HG03135 (cell line): ENCODE results near the gene PRDM7.
"Not testable (repeated sequence)": the region's sequence is repeated elsewhere in the genome, so short reads cannot be mapped to it uniquely, and the experiment has no call there.

Source experiments
- ATAC-seq: cut with Tn5 transposase; IDR thresholded peaks from one replicate; pipeline ENCODE4 v1.9.1; 2021; ENCODE audit warnings: mild to moderate bottlenecking, moderate library complexity; ENCODE audit not compliant: unreplicated experiment

PRDM7 gene

DNA sequence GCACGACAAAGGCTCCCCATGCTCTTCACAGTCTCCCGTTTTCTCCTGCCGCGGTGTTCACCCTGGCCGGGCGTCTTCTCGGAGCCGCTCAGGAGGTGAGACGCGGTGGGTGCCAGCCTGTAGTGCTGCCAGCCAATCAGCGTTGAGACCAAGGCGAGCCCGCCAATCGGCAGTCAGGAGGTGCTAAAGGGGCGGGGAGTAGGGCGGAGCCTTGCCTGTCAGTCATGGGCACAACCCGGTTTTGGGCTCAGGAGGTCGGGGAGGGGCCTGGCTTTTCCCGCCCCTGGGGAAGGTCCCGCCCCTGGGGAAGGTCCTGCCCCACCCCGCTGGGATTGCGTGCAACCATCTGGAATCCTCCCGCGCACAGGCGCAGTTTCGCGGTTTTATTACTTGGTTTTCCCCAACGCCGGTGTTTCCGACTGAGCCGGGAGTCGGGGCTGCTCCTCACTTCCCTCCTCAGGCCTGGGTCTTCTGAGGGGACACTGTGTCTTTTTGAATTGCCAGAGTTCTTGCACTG is at the start of gene PRDM7:
Gene PRDM7 (minus strand): TSS at position 92 of the 517 bp plus-strand sequence. CDS start 1,421 bp downstream, outside the sequence.
- peak; percentile 96 for ATAC-seq

DNA sequence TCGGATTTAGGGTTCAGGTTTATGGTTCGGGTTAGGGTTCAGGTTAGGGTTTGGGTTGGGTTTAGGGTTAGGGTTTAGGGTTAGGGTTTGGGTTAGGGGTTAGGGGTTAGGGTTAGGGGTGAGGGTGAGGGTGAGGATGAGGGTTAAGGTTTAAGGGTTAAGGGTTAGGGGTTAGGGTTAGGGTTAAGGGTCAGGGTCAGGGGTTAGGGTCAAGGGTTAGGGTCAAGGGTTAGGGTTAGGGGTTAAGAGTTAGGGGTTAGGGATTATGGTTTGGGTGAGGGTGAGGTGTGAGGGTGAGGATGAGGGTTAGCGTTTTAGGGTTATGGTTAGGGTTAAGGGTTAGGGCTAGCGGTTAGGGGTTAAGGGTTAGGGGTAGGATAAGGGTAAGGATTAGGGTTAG is 44.7 kb upstream of the PRDM7 start:
- ATAC-seq: not testable (repeated sequence)

DNA sequence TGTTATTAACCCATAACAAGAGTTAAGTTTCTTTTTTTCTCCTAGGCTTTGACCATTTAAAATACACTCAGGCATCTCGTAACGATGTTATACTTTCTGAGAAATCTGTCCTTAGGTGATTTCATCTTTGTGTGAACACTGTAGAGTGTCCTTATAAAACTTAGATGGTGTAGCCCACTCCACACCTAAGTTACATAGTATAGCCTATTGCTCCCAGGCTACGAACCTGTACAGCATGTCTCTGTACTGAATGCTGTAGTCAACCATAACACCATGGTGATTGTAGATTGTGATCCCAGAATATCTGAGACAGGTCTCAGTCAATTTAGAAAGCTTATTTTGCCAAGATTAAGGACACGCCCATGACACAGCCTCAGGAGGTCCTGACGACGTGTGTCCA is 30.5 kb upstream of the PRDM7 start:
- ATAC-seq: not testable (repeated sequence)

DNA sequence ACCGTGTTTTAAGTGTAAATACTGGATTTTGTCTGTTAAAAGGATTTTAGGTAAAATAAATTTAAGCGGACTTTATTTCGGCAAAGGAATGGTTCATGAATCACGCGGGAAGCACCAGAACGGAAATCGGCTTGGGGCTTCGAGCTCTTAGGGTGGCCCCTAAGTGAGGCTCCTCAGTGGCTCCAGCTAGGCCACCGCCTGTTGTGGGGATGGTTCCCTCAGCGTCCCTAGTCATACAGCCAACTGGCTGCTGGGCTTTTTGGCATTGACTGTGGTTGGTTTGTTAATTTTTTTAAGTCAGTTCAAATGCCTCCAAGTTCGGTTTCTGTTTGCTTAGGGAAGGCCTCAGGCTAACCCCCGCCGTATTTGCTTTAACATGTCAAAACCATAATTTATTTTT is 29.9 kb upstream of the PRDM7 start:
- not testable (repeated sequence) for ATAC-seq

DNA sequence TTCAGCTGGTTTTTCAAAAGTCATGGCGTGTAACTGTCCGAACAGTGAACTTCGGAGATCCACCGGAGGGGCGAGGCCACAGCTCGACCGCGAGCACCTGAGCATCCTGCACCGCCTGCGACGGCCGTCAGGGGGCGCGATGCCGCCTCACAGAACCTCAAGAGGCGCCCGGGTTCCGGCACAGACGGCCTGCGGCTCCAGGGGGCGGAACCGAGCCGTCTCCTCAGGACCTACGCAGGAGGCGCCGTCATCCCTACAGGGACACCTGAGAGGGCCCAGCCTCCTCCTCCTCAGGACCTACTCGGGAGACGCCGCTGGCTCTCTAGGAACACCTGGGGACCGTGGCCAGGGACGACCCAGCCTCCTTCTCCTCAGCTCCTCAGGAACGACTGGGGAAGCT is 29.1 kb upstream of the PRDM7 start:
- ATAC-seq: peak; percentile 83

DNA sequence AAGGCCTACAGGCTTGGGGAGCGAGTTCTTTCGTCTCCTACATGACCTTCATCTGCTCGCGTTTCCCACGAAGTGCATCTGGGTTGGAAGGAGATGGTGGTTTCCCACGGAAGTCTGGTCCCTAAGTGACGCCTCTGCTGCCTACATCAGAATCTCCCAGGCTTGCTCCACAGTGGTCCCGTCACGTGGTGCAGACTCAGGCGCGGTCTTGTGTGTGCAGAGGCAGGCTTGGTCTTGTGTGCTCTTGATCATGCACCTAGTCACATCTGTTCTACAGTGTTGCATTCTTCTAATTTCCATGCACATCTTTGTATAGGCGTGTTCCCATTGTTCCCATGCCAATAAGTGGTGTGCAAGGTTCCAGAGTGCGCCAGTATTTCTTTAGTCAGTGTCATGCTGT is 27.6 kb upstream of the PRDM7 start:
- ATAC-seq: not testable (repeated sequence)

DNA sequence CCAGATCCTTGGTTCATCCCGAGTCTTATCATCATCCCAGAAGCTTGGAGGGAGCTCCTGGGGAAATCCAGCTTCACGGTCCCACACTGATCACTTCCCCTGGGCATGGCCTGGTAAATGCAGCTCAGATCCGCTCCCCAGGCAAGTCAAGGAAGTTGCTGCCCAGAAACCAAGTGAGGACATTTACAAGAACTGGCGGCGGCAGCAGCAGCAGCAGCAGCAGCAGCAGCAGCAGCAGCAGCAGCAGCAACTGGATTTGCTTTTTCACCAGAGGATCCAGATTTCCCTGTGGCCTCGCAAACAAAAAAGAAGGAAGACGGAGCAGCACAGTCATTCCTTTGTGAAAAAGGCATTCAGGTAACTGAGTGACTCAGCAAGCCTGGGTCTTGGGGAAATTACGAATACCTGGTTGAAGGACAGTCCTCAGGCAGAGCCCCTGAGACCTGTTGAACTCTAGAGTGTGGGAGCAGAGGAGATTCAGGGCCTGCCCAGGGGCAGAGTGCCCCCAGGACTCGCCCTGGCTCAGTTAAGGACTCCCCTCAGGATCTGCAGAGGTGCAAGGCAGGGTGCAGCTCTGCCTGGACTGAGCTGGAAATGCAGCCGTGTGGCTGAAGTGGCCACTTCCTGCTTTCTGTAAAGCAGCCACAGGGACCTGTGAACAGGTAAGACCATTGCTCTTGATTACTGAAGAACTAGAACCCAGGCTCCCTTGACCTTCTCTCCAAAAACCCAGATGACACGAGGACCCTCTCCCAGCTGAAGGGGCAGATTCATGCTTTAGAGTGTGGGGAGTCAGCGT is 25.2 kb upstream of the PRDM7 start:
- ATAC-seq: not testable (repeated sequence)

DNA sequence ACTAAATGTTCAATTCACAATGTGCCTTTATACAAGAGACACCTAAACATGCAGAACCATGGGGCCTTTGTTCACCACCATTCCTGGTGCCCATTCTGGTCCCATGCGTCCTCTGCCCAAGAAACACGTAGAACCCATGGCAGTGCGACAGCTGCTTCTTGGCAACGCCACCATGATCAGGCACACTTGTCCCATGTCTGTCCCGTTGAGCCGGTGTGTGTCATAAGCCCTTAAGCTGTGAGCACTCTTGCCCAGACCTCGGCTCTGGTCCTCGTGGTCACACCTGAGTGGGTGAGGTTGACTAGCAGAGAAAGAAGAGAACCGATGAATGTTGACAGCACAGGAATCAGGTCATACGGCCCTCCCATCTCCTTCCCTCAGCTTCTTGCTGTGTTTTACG is 24.2 kb upstream of the PRDM7 start:
- ATAC-seq: not testable (repeated sequence)

DNA sequence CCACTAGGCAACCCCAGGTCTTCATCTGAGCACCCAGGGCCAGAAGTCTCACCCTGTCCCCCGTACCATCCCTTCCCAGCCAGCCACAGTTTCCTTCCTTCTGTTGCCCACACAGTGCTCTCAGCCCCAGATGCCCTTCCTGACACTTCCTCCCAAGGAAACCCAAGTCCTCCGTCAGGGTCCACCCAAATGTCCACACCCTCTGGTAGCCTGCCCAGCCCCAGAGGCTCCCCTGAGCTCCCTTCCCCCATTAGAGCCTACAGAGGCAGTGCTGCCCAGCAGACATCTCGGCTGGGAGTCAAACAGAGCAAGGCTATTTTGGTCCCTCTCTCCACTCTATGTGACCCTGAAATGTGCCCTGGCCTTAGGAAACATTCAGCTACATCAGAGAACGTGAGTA is 23.7 kb upstream of the PRDM7 start:
- not testable (repeated sequence) for ATAC-seq

DNA sequence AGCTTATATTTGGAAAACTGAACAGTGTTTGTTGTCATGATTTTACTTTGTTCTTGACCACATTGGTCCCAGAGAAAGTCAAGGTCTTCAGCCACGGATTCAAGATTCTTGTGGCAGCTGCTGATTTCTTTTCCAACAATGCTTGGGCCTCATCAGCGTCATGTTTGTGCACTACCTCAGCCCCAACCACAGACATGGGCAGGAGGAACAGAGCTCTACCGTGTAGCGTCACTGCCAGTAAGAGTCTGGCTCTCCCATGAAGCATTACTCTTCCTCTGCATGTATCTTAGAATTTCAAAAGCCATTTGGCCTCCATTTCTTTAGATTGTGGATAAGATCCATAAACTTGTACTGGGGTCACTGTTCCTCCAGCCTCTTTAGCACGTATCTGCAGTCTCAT is 23.1 kb upstream of the PRDM7 start:
- ATAC-seq: not testable (repeated sequence)

DNA sequence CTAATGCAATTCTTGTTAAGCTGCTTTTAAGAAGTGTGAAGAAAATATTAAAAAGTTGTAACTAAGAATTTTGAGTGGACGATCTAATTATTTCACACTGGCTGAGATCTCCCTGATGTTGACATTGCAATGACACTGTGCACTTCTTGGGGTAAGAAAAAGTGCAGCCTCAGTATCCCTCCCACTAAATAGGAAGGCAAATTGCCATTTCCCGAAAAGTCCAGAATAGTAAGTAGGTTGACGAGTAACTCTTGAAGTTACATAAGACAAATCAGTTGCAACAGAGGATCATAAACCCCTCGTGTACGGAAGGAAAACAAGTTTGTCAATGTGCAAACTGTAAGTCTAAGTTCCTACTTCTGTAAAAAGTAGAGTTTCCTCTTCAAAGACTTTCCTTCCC is 21.8 kb upstream of the PRDM7 start:
- ATAC-seq: not testable (repeated sequence)

DNA sequence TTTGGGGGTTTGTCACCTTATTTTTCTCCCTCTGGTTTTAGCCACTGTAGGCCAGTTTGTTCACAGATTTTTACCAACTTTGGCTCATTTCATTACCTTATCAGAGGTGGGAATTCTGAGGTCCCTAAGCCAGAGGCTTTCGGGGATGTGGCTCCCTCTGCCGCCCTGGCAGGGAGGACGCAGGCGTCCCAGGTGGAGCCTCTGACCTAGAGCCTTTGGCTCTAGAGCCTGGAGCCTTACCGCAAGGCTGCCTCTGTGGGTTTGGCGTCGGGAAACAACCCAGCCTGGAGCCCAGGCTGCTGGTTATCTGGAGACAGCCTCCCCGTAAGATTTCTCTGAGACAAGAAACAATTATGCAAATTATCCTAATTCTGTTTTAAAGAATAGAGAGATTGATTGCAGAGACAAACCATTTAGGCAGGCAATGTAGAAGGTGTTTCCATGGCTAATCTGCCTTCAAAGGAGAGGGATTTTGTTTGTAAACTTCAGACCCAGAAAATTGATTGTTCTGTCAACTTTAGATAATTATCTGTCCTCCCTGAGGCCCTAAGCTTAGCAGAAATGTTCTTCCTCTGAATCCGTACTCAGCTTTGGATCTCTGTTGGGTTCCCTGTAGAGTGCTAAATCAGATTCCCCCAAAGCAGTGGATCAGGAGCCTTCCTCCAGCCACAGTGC is 20.0 kb upstream of the PRDM7 start:
- ATAC-seq: not testable (repeated sequence)

DNA sequence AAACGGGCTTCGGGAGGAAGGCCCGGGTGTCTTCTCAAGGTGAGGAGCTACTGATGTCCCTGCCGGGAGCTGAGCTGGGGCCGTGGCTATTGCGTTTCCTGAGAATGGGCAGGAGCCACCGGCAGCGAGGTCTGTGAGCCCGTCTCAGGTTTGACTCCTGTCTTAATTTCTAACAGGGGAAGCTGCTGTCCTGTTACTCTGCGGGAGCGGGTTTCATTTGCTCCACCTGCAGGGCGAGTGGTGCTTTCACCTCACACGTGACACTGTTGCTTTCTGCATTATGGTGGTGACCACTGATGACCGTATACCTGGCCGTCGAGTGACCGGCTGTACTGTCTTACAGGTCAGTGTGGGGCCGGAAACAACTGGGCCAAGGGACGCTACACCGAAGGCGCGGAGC is 17.7 kb upstream of the PRDM7 start:
- not testable (repeated sequence) for ATAC-seq

DNA sequence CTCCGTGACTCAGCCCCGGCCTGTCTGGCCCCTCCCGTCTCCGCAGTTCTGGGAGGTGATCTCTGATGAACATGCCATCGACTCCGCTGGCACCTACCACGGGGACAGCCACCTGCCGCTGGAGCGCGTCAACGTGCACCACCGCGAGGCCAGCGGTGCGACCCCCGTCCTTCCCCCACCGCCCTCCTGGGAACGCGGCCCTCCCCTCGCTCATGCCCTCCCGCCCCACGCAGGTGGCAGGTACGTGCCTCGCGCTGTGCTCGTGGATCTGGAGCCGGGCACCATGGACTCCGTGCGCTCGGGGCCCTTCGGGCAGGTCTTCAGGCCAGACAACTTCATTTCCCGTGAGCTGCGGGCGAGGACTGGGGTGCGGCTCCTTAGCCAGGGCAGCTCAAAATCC is 17.2 kb upstream of the PRDM7 start:
- not testable (repeated sequence) for ATAC-seq

DNA sequence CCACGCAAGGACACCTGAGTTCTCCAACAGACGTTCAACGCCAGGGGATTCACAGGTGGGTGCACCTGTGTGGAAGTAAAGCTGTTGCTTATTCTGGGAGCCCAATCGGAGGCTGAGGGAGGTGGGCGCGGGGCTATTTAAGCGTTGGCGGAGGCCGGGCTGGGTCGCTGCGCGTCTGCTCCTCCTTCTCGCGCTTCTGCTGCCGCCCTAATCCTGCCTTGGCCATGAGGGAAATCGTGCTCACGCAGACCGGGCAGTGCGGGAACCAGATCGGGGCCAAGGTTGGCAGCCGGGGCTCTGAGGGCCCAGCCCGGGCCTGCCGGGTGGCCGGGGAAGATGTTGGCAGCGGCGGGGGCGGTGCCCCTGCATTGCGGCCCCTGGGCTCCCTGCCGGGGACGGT is 16.7 kb upstream of the PRDM7 start:
- ATAC-seq: not testable (repeated sequence)

DNA sequence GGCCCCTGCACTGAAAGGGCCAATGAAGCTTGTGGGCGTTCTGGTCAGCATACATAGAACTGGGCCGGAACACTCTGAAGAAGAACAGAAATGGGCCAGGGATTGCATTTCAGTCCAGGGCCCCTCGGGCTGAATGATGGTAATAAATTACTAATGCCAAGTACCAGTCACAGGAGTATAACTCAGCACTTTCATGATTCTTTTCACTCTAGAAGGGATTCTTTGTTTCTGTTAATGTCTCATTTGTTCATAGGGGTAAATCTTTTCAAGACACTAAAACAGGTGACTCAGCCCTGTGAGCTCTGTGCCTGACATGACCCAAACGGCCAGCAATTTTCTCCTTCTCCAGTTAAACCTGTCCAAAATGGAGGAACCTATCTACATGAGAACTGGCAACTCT is 15.7 kb upstream of the PRDM7 start:
- not testable (repeated sequence) for ATAC-seq

DNA sequence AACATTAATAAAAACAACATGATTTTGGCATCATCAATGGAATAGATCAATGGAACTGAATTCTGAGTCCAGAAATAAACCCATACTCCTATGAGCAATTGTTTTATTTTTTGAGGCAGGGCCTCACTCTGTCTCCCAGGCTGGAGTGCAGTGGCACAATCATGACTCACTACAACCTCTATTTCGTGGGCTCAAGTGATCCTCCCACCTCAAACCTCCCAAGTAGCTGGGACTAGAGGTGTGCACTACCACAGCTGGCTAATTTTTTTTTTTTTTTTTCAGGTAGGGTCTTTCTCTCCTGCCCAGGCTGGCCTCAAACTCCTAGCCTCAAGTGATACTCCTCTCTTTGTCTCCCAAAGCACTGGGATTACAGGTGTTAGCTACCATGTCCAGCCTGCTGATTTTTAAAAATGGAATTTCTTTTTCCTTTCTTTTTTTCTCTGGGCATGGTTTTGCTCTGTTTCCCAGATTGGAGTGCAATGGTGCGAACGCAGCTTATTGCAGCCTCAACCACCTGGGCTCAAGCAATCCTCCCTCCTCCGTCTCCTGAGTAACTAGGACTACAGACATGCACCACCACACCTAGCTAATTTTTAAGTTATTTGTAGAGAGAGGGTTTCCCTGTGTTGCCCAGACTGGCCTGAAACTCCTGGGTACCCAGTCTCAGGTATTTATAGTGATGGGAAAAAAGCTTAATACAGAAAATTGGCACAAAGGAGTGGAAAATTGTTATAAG is 7.3 kb upstream of the PRDM7 start:
- ATAC-seq: no peak

DNA sequence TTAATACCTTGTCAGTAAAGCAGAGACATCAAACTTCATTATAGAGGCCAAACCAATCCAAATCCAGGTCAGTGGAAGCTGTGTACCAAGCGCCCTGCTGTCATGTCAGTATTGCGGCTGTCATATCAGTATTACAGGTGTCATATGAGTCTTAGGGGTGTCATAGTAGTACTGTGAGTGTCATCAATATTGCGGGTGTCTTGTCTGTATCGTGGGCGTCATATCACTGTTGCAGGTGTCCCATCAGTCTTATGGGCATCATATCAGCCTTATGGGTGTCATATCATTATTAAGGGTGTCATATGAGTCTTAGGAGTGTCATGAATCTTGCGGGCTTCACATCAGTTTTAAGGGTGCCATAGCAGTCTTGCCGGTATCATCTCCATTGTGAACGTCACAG is 6.0 kb upstream of the PRDM7 start:
- no peak for ATAC-seq

DNA sequence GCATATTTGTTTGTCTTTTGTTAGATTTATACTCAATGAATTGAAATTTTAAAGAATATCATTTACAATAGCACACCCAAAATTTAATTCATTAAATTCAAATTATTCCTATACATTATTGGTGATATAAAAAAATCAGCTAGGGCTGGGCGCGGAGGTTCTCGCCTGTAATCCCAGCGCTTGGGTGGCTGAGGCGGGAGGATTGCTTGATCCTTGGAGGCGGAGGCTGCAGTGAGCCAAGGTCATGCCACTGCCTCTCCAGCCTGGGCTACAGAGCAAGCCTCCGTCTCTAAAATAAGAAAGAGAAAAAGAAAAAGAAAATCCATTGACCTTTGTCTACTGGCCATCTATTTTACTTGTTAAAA is 4.5 kb upstream of the PRDM7 start:
- ATAC-seq: no peak

DNA sequence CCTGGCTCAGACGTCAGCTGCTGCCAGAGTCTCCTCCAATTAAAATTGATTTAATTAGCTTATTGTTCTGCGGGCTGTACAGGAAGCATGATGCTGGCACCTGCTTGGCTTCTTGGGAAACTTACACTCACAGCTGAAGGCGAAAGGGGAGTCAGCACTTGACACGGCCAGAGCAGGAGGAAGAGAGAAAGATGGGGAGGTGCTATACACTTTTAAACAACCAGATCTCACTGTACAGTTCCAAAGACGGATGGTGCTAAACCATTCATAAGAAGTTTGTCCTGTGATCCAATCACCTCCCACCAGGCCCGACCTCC is 1.4 kb upstream of the PRDM7 start:
- ATAC-seq: no peak

DNA sequence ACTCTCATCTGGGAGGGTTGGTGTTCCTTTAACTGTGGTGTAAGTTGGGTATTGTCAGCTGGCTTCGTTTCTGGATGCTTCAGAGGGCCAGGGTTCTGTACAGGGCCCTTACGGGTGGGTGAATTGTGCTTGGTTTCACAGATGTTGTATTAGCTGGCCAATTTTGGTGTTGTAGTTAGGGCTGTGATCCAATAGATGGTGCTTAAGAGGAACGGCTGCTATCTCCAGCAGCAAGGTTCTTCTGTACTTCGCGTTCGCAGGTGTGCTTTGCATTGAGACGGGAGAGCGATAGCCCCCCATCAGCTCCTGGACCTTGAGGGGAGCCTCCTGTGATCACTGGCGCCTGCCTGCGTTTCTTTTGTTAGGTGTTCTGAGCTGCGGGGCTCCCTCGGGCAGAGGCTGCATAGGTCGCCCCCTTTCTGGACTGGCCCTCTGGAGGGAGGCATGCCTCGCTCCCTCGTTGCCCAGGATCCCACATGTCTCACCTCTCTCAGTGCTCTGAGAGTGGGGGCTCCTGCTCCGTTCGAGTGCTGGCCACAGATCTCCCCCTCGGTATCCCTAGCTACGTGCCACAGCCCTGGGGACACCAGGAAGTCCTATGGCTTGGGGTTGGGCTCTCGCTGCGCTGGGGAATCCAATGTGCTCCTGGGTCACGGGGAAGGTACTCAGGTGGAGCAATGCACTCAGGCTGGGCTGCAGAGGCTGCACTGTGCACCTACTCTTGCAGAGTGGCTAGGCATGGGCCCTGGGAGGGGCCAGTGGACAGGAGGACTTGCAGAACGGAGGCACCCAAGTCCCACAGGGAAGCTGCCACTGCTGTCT is 837 bp upstream of the PRDM7 start:
- peak; percentile 47 for ATAC-seq
